NCI-H146 (cell line): ENCODE results near the gene DTX3.

ENCODE experiments used
- DNase-seq: peaks from one replicate; lab custom pipeline; 2025; lab: John Stamatoyannopoulos, UW

Gene DTX3

DNA sequence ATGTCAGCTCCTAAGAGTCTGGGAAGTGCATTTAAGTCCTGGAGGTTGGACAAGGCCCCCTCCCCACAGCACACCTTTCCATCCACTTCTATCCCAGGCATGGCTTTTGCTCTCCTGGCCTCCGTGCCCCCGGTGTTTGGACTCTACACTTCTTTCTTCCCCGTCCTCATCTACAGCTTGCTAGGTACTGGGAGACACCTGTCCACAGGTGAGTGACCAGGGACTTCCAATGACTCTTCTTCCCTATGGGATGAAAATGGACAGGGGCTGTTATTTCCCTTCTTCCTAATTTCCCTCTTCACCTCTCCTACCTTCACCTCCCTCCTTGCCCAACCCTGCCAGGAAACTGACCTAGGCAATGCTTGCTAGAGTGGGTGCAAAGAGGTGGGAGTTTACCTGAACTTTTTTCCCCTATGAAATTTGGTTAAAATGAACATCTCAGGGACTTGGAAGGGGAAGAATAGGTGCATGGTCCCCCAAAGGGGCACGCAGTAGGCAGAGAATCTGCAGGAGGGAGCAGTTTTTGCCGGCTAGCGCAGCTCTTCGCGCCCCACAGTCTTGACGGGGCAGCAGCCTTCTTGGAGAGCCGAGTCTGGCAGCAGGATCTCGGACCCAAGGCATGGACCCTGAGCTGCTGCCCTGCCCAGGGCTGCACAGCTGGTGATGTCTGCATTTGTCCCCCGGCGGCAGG lies 15.8 kb downstream of the DTX3 start:
- DNase-seq: no peak

DNA sequence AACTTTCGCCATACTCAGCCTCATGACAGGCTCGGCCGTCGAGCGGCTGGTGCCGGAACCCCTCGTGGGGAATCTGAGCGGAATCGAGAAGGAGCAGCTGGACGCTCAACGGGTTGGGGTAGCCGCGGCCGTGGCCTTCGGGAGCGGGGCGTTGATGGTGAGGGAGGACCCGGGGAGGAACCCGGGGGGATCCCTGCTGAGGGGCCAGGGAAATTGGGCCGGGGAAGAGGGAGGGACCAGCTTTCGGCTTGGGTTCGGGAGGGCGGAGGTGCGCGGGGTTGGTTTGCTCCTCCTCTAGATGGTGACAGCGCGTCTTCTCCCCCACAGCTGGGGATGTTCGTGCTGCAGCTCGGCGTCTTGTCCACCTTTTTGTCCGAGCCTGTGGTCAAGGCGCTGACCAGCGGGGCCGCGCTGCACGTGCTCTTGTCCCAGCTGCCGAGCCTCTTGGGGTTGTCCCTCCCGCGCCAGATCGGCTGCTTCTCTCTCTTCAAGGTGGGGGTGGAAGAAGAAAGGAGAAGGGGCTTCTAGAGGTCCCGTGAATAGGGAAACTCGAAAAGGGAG lies 16.4 kb downstream of the DTX3 start:
- peak; percentile 48 for DNase-seq

DNA sequence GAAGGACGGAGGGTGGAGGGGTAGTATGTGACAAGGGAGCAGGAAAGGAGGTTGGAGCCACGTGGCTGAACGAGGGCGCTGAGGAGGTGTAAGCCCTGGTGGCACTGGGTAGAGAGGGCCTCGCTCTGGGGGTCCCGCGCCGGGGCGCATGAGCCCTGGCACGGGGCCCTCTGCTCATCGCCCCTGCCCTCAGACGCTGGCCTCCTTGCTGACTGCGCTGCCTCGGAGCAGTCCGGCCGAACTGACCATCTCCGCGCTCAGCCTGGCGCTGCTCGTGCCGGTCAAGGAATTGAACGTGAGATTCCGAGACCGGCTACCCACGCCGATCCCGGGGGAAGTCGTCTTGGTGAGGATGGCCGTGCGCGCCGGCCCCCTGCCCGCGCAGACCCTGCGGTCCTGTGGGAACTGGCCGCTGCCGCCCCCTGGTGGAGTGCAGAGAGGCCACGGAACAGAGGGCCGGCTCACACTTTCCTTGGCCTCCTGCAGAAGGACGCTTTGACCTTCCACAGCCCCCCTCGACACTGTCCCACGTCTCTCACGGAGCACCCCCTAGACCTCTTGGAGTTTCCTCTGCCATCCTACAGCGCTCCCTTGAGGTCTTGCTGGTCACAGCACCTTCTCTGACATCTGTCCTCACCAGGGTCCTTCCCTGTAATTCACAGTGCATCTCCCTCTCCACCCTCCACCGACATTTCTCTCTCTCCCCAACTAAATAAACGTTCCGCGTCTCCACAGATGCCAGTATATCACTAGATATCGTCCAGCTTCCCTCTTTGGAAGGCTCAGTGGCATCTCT lies 17.1 kb downstream of the DTX3 start:
- DNase-seq: peak; percentile 69

DNA sequence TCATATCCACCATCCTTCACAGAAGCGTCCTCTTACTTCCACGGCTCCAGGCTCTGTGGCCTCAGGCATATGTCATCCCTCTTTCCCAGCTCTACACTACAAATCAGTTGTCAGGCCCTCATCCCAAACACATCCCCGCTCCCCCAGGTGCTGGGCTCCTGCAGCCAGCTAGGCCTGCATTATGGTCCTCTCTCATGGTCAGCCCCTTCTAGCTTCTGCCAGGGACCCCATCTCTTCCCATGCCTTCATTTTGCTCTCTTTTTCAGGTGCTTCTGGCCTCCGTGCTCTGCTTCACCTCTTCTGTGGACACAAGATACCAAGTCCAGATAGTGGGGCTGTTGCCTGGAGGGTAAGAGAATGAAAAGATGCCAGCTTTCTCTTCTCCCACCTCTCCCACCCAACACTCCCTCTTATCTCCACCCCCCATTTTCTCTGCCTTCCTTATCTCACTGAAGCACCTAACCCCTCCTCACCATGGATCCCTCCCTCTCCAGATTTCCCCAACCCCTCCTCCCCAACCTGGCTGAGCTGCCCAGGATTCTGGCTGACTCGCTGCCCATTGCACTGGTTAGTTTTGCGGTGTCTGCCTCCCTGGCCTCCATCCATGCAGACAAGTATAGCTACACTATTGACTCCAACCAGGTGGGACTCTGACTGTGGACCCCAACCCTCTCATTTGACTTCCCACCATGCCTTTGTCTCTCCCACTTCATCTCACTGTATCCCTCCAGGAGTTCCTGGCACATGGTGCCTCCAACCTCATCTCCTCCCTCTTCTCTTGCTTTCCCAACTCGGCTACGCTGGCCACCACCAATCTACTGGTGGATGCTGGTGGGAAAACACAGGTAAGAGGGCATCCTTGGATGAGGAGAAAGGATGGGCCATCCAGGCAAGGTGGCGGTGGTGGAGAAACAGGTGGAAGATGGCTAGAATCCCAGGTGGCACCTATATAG lies 17.9 kb downstream of the DTX3 start:
- DNase-seq: no peak

DNA sequence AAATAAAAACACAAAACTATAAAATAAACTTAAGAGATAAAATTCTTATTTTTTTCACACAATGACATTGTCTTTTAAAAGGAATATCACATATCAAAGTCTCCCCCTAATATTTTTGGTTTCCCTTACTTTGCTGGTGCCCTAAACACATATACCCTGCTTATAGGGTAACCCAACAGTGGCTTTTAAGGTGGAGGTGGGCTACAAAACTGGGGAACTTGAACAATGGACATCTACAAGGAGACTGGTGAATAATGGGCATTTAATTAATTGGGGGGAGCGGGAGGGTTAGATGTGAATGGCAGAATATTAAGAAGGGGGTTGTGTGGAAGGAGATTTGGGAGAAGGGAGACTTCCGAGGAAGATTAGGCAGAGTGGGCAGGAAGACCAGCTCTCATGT lies 18.8 kb downstream of the DTX3 start:
- DNase-seq: no peak

DNA sequence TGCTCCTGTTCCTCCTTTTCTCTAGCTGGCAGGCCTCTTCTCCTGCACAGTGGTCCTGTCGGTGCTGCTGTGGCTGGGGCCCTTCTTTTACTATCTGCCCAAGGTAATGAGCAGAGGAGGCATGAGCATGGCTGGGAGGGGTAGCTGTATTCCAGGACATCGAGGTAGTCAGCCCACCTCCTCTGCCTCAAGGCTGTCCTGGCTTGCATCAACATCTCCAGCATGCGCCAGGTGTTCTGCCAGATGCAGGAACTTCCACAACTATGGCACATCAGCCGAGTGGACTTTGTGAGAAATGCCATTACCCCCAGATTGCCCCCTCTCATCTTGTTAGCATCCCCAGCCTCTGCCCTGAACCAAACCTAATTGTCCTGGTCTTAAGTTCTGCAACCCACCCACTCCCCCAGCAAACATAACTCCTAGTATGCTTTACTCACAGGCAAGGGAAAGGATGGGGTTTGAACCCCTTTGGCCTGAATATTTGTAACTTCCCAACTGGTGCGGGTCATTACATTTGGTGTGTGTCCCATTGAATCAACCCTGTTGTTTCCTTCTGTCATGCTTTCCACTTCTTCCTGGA lies 19.3 kb downstream of the DTX3 start:
- DNase-seq: no peak

DNA sequence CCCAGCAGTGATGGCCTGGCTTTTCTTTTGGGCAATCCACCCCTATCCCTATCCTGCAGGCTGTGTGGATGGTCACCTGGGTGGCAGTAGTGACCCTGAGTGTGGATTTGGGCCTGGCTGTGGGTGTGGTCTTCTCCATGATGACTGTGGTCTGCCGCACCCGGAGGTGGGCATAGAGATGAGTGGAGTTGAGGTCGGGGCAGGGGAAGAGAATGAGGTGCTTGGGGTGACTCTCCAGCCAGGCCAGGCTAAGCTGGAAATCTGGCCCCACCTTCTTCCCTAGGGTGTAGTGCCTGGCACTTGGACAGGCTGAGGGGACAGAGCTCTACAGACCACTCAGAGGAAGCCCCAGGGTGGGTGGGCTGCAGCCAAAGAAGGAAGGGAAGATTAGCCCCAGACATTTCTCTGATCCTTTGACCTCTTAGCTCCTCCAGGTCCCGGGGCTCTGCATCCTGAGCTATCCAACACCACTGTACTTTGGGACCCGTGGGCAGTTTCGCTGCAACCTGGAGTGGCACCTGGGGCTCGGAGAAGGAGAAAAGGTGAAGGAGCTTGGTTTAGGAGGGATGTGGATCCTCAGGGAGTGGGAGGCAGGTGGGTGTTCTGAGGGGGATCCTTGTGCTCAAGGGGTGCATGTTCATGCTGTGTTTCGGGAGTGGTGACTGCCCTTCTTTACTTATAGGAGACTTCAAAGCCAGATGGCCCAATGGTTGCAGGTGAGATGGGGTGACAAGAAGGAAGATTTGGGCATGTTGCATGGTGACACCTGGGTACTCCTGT lies 20.0 kb downstream of the DTX3 start:
- no peak for DNase-seq

DNA sequence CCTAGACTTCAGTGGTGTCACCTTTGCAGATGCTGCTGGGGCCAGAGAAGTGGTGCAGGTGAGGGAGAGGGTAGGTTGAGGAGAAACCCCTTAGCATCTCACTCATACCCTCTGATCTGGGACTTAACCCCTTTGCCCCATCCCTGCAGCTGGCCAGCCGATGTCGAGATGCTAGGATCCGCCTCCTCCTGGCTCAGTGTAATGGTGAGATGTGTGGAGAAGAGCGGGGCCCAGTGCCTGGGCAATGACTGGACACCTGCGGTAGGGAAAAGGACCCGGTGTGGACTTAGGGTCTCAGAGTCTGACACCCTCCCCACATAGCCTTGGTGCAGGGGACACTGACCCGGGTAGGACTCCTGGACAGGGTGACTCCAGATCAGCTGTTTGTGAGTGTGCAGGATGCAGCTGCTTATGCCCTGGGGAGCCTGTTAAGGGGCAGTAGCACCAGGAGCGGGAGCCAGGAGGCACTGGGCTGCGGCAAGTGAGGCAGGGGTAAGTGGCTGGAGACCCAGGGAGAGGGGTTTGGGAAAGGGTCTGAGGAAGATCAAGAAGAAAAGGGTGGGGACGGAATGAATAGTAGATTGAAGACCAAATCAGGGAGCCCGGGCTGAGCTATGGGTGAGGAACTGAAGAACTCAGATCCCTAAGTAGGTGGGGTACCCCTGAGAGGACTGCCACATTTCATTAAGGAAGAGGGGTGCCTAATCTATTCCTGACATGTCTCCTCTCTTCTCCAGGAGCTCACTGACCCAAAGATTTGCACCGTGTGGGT lies 20.8 kb downstream of the DTX3 start:
- DNase-seq: no peak

DNA sequence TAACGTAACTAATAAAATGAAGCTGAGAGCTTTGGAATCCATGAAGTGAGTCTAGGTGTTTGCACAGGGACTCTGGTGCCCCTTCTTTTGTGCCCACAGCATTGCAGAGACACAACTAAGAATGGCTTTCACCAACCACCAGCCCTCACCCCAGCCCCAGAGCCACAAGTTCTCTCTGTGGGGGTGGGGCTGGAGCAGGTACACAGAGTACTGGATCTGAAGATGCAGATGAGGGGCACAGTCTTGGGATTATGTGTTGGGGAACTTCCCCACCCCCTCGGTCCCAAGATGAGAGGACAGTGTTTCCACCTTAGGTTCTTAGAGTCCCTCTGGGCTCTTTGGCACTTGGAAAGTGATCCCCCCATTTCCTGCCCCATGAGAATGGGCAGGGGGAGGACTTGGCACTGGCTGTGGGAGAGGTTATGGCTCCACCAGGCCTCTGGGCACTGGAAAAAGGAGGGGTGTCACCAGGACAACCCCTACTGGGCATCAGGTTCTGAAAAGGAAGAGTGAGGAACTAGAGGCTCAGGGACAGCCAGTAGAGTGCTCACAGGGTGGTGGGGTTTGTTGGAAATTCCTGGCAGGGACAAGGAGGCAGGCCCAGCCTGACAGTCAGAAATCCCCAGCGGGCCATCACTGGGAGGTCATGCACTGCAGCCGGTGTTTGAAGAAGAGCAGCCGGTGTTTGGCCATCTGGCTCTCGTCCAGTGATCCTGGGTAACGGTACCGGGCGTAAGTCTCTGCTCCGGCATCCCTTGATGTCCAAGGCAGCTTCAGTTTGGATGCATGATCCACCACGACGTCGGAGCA lies 21.7 kb downstream of the DTX3 start:
- DNase-seq: no peak

DNA sequence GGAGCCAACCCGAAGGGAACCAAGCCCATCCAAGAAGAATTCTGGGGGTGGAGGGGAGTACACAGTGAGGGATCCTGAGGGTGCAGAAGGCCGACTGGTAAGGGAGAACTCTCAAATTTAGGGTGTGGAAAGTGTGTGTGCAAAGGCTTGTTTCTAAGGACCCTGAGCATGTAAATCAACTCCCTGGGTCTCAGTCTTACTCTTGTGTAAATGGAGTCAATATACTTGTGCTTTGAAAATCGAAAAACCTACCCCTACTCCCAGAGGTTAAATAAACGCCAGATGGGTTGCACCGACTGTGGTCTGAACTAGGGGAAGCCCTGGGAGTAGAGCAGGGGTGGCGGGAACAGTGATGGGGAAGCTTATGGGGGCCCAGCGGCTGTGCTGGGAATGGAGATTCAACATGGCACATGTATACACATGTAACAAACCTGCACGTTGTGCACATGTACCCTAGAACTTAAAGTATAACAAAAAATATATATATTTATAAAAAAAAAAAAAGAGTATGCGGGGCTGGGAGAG lies 22.4 kb downstream of the DTX3 start:
- DNase-seq: no peak

DNA sequence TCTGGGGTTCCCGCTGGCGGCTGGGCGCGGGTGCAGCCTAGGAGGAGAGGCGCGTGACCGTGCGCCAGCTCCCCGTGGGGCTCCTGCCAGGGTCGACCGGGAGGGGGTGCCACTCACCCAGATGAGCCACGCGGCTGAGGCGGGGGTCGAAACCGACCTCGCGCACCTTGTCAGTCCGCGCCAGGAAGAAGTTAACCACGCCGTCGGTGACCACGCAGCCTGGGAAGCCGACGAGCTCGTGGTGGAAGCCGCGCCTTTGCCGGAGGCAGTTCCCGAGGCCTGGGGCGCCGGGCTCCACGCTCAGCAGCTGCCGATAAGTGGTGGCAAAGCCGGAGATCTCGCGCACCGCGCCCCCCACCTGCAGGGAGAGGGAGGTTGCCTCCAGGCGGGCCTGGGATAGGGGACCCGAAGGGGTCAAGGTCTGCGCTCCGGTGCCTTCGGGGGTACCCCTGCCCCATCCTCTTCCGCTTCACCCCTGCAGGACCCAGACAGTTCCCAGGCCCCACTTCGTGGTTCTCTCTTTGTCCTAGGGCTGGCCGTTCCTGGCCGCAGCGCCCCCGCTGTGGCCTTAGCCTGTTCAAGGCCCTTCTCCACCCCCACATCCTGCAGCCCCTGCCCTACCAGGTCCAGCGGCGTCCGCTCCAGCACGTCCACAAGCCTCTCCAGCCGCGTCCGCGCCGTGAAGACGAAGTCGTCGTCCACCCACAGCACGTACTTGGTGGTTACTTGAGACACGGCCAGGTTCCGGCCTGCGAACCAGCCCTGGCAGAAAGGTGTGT lies 23.1 kb downstream of the DTX3 start:
- no peak for DNase-seq

DNA sequence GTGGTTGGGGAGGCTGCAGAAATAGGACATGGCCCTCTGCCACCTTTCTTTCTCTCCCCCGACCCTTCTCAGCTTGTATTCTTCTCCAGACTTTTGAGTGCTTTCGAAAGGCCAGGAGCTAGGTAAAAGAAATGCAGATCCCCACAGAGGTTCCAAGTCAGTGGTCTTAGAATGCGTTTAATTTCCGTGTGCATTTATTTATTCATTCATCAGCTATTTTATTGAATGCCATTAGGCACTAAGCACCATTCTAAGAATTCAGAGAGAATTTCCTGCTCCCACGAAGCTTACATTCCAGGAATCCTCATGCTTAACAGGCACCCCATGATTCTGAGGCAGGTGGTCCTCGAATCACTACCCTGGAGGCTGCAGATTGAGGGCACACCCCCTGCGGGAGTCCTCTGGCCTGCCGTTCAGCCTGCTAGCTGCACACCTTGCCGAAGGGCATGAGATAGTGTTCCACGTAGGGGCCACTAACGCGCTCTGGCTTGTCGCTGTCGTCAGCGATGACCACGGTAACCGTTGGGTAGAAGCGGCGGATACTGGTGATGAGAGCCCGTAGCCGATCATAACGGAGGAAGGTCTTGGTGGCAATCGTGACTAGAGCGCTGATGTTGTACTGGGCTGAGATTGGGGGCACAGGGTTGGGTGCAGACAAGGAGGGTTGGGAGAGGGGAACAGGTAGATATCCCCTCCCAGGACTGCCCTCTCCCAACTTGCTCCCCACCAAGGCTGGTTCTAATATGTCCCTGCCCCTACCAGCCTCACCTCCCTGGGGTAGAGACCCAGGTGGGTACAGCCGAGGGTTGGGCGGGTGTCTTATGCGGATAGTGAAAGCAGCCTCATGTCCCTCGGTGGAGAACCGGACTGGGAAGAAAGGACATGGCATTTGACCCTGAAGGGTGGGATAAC lies 23.9 kb downstream of the DTX3 start:
- DNase-seq: no peak

DNA sequence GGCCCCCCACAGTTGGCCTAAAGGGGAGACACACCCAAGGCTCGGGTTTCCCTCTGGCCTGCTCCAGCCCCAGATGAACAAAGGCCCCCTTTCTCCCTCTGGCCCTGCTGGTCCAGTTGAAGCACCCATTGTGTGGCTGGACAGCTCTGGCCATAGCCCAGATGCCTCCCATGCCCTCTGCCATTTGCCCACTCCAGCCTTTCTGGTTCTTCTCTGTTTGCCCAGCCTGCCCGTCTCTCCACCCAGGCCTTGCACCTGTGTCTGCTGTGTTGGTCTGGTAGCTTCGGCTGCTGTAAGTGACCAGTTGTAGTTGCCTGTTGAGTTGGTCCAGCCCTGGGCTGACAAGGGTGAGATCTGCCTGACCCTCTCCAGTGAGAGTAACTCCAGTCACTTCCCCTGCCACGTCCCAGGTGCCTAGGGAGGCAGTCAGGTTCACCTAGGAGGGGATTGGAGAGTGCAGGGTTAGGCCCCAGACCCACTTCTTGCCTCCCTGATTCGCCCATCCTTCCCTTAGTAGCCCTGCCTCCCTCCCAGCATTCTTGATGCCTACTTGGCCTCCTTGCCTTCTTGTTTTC lies 25.4 kb downstream of the DTX3 start:
- no peak for DNase-seq

DNA sequence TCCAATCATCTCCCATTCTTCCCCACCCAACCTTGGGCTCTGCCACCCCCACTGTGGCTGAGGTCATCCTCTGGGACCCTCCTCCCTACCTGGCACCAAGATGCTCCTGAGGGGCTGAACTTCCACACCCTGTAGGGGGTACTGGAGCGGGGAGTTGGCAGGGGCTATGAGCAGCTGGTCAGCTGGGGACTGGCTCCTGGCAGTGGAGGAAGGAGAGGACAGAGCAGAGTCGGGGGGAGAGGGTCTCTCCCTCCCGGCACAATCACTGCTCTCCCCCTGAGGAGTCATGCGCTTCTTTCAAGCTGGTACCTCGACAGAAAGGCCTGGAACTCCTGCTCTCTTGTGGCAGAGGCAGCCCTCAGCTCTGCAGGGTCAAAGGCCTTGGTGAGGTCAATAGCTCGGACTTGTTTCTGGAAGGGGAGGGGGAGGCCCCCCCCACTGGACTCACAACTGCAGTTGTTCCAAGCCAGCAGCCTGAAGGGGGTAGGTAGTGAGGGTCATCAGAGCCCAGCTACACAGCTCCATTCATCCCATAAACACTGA lies 26.3 kb downstream of the DTX3 start:
- DNase-seq: no peak

DNA sequence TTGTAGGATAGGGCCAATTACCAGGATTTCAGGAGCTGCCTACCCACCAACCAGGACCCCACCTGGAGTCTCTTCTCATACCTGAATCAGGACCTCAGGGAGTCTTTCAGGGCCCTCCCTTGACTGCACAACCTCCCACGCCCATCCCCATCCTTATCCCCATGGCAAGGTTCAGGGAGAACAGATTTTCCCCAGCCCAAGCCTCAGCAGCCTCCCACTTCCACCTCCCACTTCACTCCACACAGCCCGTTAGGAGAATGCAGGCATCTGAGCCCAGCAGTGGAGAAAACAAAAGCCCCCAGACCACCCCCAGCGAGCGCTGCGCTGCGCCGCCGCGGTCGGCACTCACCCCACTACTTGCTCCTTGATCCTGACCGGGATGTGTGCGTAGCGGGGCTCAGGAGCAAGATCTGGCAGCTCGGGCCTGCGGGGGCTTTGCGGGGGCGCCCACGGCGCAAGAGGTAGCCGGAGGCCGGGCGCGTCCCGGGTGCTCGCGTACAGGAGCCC lies 27.0 kb downstream of the DTX3 start:
- no peak for DNase-seq
